Pancreas (tissue), 10 donors: Measurements from ENCODE around the gene KIAA0319L. TPM values are rescaled to one million over a fixed set of nuclear protein-coding genes. Genes with fewer than 3 reads are reported as not detected.

Experiments used
- ATAC-seq, 4 donors: fragments of 200-7000 bp; cut with Tn5 transposase; one replicate each; pipeline versions ENCODE4 v1.8.0 to v1.9.1; 2020; ENCODE audit warnings: mild to moderate bottlenecking in 4 of 4, moderate library complexity in 4 of 4
- DNase-seq, 6 donors: peaks; one replicate each; pipeline ENCODE4 v3.0.0-alpha.2; 2020
- FAIRE-seq: peaks from 2 replicates; lab custom pipeline; 2012; peaks lifted over from hg19 to GRCh38; lab: Jason Lieb, UNC
- H3K27ac ChIP-seq, 4 donors: fragments of 200-600 bp; sonication (generic); 1 replicate in 3 of 4; 2 replicates in 1 of 4; pipeline versions ENCODE4 v1.5.0 to v1.8.0; 2020
- H3K27me3 ChIP-seq, 4 donors: fragments of 200-600 bp; one replicate each; pipeline ENCODE4 v1.8.0; 2021
- H3K36me3 ChIP-seq, 3 donors: fragments of 200-600 bp; sonication (generic) in 1 of 3; one replicate each; pipeline versions ENCODE4 v1.5.0 to v1.8.0; 2020 to 2021
- H3K4me1 ChIP-seq, 3 donors: fragments of 200-600 bp; one replicate each; pipeline ENCODE4 v1.8.0; 2021
- H3K4me3 ChIP-seq, 4 donors: fragments of 200-600 bp; sonication (generic) in 2 of 4; one replicate each; pipeline versions ENCODE4 v1.5.0 to v1.8.0; 2020 to 2021
- H3K9me3 ChIP-seq, 4 donors: fragments of 200-600 bp; one replicate each; pipeline ENCODE4 v1.8.0; 2021
- WGBS, 2 donors: extraction: QIAGEN DNeasy Blood & Tissue Kit; methylation state at CpG; one replicate each; pipeline ENCODE4 v1.1.7; 2013; 5-methylcytosine and 5-hydroxymethylcytosine counted together
- intact Hi-C, 3 donors: fragments of 100-400 bp; cut with DNase I; formaldehyde crosslinking; loops; one replicate each; pipeline versions ENCODE4 v1.11.1 to v1.14.2; 2022
- polyA plus RNA-seq, 2 donors: library from polyadenylated mRNA; stranded (reverse); fragments of 200-250 nt; gene quantifications; one replicate each; pipeline ENCODE4 v1.2.3, GENCODE V29; 2013
- total RNA-seq, 6 donors: library from RNA; stranded (reverse); fragmentation: NEBNext Ultra II Directional in 4 of 6; extraction: Animal tissue kit (Norgen Biotek cat#: 25700) in 4 of 6; gene quantifications; one replicate each; pipeline versions ENCODE4 v1.2.1 to v1.2.4, GENCODE V29; 2021 to 2023
- TF ChIP-seq, protein P1 (sequence below), 4 donors: fragments of 200-600 bp; sonication (generic) in 3 of 4; IDR thresholded peaks; one replicate each; pipeline versions ENCODE4 v1.5.0 to v1.8.0; 2021; ENCODE audit warnings: antibody characterized with exemption in 4 of 4
- donor health status: healthy with polysubstance abuse.
- donor health status: DM: no; HTN: no; CAD: no; lungs with moderate emphysema.
- donor health status: DM: no; HTN: no; CAD: no.
- donor health status: control.
- donor health status: control.
- donor health status: Bipolar disorder and iron deficiency.
- donor health status: DM: yes; HTN: yes; CAD: no.
- donor health status: DM: no; HTN: no; CAD: no.
- donor health status: DM: no; HTN: no; CAD: no.
- donor health status: DM: yes; HTN: yes; CAD: no.

KIAA0319L gene
- total and polyA plus RNA-seq, 8 donors = 22.9 to 50.8 (median 44.1) TPM

DNA sequence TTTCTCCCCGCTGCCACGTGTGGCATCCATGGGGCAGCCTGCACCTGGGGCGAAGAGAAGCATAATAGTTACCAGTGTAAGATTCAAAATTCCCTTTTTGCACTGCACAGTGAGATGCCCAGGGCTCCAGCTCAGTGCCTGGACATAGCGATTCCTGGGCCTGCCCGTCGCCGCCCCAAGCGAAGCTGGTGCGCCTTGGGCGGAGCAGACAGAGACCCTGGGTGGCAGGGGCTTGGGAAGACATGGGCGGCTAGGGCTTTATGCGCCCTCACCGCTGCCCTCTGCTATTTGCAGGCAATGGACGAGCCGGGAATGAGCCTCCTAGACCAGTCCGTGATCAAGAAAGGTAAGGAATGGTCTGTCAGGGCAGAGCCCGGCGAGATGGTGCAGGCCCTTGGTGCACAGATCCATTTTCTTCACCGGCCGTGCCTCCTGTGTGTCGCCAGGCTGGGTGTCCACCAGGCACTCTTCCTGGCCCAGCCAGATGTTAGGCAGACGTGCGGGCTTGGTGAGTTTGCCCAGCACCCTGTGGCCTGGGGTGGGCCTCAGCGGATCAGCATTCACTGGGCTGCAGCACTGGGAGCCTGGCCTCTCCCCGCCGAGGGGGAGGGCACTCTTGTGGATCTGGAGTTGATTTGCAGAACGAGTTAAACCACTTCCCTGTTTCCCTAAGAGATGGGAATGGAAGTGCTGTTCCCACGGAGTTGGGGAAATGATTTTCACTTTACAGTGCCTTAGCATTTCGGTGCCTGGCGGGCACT is 17.6 kb upstream of the KIAA0319L start:
- intact Hi-C loops = loop anchor here in 1 of 3 donors (10.0 kb wide), 1 partner anchor 150 kb away; no protein-coding TSS in a partner anchor
- no peaks in the 10 kb centered on the region for H3K4me1 ChIP-seq
- DNase-seq (no peak), ATAC-seq (peak in 3 of 4 donors; percentile 6 to 22 (median 10)), FAIRE-seq (no peak)
- H3K36me3 ChIP-seq = no peaks in the 10 kb centered on the region
- H3K4me3 ChIP-seq = no peak overlapping the region
- no peaks in the 10 kb centered on the region for H3K9me3 ChIP-seq
- H3K27me3 ChIP-seq = no peaks in the 10 kb centered on the region
- no peak overlapping the region for H3K27ac ChIP-seq
- TF ChIP-seq, protein P1, sequence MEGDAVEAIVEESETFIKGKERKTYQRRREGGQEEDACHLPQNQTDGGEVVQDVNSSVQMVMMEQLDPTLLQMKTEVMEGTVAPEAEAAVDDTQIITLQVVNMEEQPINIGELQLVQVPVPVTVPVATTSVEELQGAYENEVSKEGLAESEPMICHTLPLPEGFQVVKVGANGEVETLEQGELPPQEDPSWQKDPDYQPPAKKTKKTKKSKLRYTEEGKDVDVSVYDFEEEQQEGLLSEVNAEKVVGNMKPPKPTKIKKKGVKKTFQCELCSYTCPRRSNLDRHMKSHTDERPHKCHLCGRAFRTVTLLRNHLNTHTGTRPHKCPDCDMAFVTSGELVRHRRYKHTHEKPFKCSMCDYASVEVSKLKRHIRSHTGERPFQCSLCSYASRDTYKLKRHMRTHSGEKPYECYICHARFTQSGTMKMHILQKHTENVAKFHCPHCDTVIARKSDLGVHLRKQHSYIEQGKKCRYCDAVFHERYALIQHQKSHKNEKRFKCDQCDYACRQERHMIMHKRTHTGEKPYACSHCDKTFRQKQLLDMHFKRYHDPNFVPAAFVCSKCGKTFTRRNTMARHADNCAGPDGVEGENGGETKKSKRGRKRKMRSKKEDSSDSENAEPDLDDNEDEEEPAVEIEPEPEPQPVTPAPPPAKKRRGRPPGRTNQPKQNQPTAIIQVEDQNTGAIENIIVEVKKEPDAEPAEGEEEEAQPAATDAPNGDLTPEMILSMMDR (IDR thresholded peaks at IDR 0.05) = no peak
- 77 to 78% methylated on average over 30 of the region's 30 CpGs for WGBS, 2 donors

DNA sequence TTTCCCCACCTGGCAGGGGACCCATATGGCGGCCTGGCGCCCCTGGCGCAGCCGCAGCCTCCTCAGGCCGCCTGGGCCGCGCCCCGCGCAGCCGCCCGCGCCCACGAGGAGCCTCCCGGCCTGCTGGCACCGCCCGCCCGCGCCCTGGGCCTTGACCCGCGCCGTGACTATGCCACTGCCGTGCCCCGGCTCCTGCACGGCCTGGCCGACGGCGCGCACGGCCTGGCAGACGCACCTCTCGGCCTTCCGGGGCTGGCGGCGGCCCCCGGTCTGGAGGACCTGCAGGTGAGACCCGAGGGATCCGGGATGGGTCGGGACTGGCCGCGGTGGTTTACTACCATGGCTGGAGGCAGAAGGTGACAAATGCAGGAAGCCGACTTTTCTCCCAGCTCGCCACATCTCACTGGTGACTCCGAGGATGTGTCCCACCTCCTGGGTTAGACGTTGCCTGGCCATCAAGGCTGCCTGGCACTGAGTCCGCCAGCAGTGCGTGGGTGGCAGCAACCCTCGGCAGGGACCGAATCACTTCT is 17.0 kb upstream of the KIAA0319L start:
- Histone ChIP-seq H3K4me1 (no peaks in the 10 kb centered on the region), H3K27me3 (no peaks in the 10 kb centered on the region), H3K36me3 (no peaks in the 10 kb centered on the region), H3K9me3 (no peaks in the 10 kb centered on the region), H3K27ac (no peak overlapping the region), H3K4me3 (no peak overlapping the region)
- no peak for FAIRE-seq
- intact Hi-C loops = loop anchor here in 1 of 3 donors (10.0 kb wide), 1 partner anchor 151 kb away; no protein-coding TSS in a partner anchor
- TF ChIP-seq, protein P1 (IDR thresholded peaks at IDR 0.05) = no peak
- DNase-seq = no peak
- WGBS, 2 donors = 71 to 76% methylated on average over 48 of the region's 48 CpGs
- no peak for ATAC-seq

DNA sequence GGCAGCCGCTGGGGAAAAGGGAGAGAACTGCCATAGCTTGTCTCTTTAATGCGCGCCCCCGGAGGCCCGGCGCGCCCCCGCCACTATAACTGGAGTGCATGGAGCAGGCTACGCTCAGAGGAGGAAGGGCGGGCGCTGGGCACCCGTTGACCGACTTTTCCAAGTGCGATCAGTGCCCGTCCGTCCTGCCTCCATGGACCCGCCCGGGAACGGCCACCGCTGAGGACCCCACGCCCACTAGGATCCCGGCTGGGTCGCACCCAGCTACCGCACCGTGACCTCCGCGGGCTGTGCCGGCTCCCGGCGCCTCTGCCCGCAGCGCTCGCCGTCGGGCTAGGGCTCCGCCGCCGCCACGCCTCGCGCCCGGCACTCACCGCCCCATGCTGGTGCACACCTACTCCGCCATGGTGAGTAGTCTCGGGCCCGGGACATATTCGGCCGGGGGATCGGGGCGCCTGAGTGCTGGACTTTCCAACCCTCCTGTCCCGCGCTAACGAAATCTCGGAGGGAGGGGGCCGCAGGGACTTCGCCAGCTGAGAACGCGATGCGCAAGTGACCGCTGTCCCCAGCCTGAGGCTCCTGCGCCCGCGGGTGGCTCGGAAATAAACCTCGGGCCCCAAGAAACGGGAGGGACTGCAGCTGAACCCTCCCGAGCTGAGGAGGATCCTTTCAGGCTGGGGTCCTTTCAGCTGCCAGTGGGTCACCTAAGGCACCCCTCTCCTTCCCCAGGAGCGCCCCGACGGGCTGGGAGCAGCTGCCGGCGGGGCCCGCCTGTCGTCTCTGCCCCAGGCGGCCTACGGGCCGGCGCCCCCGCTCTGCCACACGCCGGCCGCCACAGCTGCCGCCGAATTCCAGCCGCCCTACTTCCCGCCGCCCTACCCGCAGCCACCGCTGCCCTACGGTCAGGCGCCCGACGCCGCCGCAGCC is 16.3 kb upstream of the KIAA0319L start, which contains the start of gene TFAP2E:
Gene TFAP2E (plus strand): TSS at position 117 of the 927 bp plus-strand sequence. CDS start 264 bp downstream, at position 381.
- Histone ChIP-seq H3K4me1 (no peaks in the 10 kb centered on the region), H3K9me3 (no peaks in the 10 kb centered on the region), H3K27ac (no peak within 1 kb of the TSS), H3K36me3 (no peaks in the 10 kb centered on the region), H3K4me3 (peak within 1 kb of the TSS; percentile 36 to 61 (median 46)), H3K27me3 (no peaks in the 10 kb centered on the region)
- 13 to 22% methylated on average over 84 to 95 of the region's 95 CpGs for WGBS, 2 donors
- intact Hi-C loops = loop anchor here in 1 of 3 donors (10.0 kb wide), 1 partner anchor 151 kb away; no protein-coding TSS in a partner anchor
- TF ChIP-seq, protein P1 (IDR thresholded peaks at IDR 0.05) = no peak
- no peak for FAIRE-seq
- peak; percentile 72 to 85 (median 74) for ATAC-seq
- DNase-seq = peak in 5 of 6 donors; percentile 40 to 88 (median 61)

DNA sequence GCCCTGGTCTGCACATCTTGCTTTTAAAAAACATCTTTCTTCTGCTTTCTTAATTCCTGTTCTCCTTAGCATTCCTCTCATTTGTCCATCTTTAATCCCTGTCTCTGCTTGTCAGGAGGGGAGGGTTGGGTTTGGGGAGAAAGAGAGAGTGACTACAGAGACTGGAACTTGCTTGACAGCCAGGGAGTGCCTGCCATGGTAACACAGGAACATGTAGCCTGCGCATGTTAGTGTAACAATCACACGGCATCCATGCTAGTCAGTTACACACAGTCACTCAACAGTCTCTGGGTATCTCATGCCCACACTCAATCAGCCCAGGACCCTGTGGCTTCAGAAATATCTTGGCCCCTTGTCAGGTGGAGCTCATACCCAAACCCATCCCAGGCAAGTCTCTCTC is 15.1 kb upstream of the KIAA0319L start:
- TF ChIP-seq, protein P1 (IDR thresholded peaks at IDR 0.05) = no peak
- H3K4me3 ChIP-seq = no peak overlapping the region
- no peaks in the 10 kb centered on the region for H3K36me3 ChIP-seq
- H3K27me3 ChIP-seq = no peaks in the 10 kb centered on the region
- intact Hi-C loops = loop anchor here in 1 of 3 donors (10.0 kb wide), 1 partner anchor 153 kb away; no protein-coding TSS in a partner anchor
- DNase-seq (no peak), FAIRE-seq (no peak), ATAC-seq (no peak)
- no peaks in the 10 kb centered on the region for H3K9me3 ChIP-seq
- no peaks in the 10 kb centered on the region for H3K4me1 ChIP-seq
- WGBS, 2 donors = 85 to 89% methylated on average over 2 of the region's 2 CpGs
- no peak overlapping the region for H3K27ac ChIP-seq
